ENCODE measurements around the gene PRKN. TPM values are rescaled to one million over a fixed set of nuclear protein-coding genes. Genes with fewer than 3 reads are reported as not detected.

The PRKN gene
- total RNA-seq, 4 donors from 2014 or later = 6.3 to 11.9 (median 9.5) TPM

DNA sequence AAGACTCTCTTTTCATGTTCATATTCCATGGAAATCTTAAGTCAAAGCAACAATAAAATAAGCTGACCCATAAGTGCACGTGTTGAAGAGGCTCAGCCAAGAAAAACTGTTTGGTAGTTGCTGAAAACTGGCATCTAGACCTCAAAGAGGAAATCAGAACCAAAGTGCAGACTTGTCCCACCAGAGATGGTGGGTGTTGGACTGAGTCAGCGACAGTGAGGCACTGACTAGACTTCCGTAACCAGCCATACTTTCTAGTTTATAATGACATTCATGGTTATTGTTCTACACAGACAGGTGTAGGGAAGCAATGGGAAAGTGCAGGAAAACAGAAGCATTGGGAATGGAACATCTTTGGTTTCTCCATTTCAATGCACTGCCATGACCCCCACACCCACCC, 1278.0 kb downstream of the PRKN start:
- TF ChIP-seq CTCF (IDR thresholded peaks at IDR 0.05) = no peak
- no peak for TF ChIP-seq POLR2A (IDR thresholded peaks at IDR 0.05)
- WGBS, 2 donors = 80 to 87% methylated on average over 3 of the region's 3 CpGs
- intact Hi-C loops (cut with DNase I; ENCODE audit: low total_unique reads) = no loop called here
- no peak overlapping the region for H3K4me3 ChIP-seq (ENCODE audit: low read depth, poor library complexity, severe bottlenecking)
- peak in 1 of 2 donors; percentile 8 for DNase-seq (ENCODE audit: low spot score in 2 of 2)

DNA sequence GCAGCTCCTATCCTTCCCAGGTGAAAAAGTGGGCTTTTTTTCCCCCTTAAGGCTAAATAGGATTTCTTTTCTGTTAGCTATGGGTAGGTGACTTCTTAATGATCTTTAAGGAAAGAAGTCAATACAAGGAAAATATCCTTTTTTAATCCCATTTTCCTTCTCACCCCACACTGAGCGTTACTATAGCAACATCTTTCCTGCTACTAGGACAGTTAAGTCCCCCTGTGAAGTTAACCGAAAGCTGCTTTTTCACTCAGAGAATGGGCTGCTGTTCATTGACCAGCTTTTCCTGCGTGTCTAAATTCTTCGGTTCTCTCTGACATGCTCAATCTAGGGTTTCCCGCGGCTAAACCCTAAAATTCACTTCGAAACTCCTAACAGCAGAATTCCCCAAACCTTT, 1280.6 kb downstream of the PRKN start:
- TF ChIP-seq POLR2A (IDR thresholded peaks at IDR 0.05) (no peak), CTCF (IDR thresholded peaks at IDR 0.05) (no peak)
- 94 to 95% methylated on average over 7 of the region's 7 CpGs for WGBS, 2 donors
- intact Hi-C loops (cut with DNase I; ENCODE audit: low total_unique reads) = no loop called here
- DNase-seq (ENCODE audit: low spot score in 2 of 2) = peak in 1 of 2 donors; percentile 3
- H3K4me3 ChIP-seq (ENCODE audit: low read depth, poor library complexity, severe bottlenecking) = no peak overlapping the region

DNA sequence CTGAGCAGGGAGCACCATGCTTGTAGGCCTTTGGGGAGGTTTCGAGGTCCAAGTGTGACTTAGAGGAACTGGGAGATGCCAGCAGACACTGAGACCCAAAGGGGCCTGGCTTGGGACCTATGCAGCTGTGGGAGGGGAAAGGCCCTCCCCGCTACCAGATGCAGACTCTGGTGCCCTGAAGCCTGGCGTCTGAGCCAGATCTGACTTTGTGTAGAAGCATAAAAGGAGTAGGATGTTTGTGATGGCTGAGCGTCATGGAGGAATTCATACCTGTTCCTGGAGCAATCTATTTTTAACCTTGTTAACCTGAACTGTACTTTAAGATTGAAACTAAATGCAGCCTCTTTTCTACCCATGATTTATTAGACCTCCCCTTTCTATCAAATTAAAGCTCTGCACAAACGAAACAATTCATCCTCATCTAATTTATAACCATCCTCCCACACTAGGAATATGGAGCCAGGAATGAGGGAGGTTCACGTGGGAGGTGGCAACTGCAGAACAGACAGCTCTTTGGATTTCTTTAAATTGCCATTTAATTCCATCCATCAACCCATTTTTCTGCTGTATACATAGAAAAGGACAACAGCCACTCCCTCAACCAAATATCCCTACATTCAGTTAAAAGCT, 1281.2 kb downstream of the PRKN start:
- 57 to 64% methylated on average over 6 of the region's 6 CpGs for WGBS, 2 donors
- H3K4me3 ChIP-seq (ENCODE audit: low read depth, poor library complexity, severe bottlenecking) = no peak overlapping the region
- TF ChIP-seq CTCF (IDR thresholded peaks at IDR 0.05) (no peak), POLR2A (IDR thresholded peaks at IDR 0.05) (no peak)
- intact Hi-C loops (cut with DNase I; ENCODE audit: low total_unique reads) = no loop called here
- DNase-seq (ENCODE audit: low spot score in 2 of 2) = no peak

- intact Hi-C loops (cut with DNase I; ENCODE audit: low total_unique reads) = no loop called here
- no peak overlapping the region for H3K4me3 ChIP-seq (ENCODE audit: low read depth, poor library complexity, severe bottlenecking)
- 61 to 64% methylated on average over 18 to 20 of the region's 20 CpGs for WGBS, 2 donors
- TF ChIP-seq POLR2A (IDR thresholded peaks at IDR 0.05) (no peak), CTCF (IDR thresholded peaks at IDR 0.05) (no peak)
- DNase-seq (ENCODE audit: low spot score in 2 of 2) = peak in 1 of 2 donors; percentile 79
Measured at GRCh38 chr6:161445021-161445799, 1282.4 kb downstream of the PRKN start.

GRCh38 chr6:161444464-161444863, 1283.1 kb downstream of the PRKN start:
- no peak overlapping the region for H3K4me3 ChIP-seq (ENCODE audit: low read depth, poor library complexity, severe bottlenecking)
- TF ChIP-seq POLR2A (IDR thresholded peaks at IDR 0.05) (no peak), CTCF (IDR thresholded peaks at IDR 0.05) (no peak)
- intact Hi-C loops (cut with DNase I; ENCODE audit: low total_unique reads) = no loop called here
- 54 to 71% methylated on average over 15 of the region's 15 CpGs for WGBS, 2 donors
- peak in 1 of 2 donors; percentile 82 for DNase-seq (ENCODE audit: low spot score in 2 of 2)
